Measurements from ENCODE around the gene MMAB.
"Not testable (repeated sequence)": the region's sequence is repeated elsewhere in the genome, so short reads cannot be mapped to it uniquely, and the experiment has no call there.

The MMAB gene

GRCh38 chr12:109573029-109573913, at the start of gene MMAB, which contains the start of gene MVK:
MMAB (minus strand) TSS chr12:109573504; CDS start chr12:109573480, 24 bp downstream.
MVK (plus strand) TSS chr12:109573794; CDS start chr12:109574823, 1,029 bp downstream.
- peak; percentile 96 for DNase-seq

GRCh38 chr12:109621901-109622364, 48.6 kb upstream of the MMAB start:
- no peak for DNase-seq

- DNase-seq, result no peak
Observed at GRCh38 chr12:109621211-109621694, 47.9 kb upstream of the MMAB start.

GRCh38 chr12:109619002-109619604, 45.8 kb upstream of the MMAB start:
- no peak for DNase-seq

GRCh38 chr12:109618082-109618481, 44.8 kb upstream of the MMAB start:
- DNase-seq, result no peak

- DNase-seq, result no peak
Observed at GRCh38 chr12:109617491-109617890, 44.2 kb upstream of the MMAB start.

GRCh38 chr12:109615556-109616229, 42.4 kb upstream of the MMAB start:
- DNase-seq, result no peak

GRCh38 chr12:109613649-109614455, 40.5 kb upstream of the MMAB start:
- DNase-seq, result no peak

- DNase-seq, result no peak
Observed at GRCh38 chr12:109612975-109613502, 39.7 kb upstream of the MMAB start.

- no peak for DNase-seq
Observed at GRCh38 chr12:109612003-109612402, 38.7 kb upstream of the MMAB start.

- no peak for DNase-seq
Observed at GRCh38 chr12:109611223-109611622, 37.9 kb upstream of the MMAB start.

- DNase-seq, result no peak
Observed at GRCh38 chr12:109610523-109610922, 37.2 kb upstream of the MMAB start.

GRCh38 chr12:109609342-109609741, 36.0 kb upstream of the MMAB start:
- DNase-seq, result no peak

GRCh38 chr12:109608793-109609192, 35.5 kb upstream of the MMAB start:
- DNase-seq, result no peak

GRCh38 chr12:109608270-109608669, 35.0 kb upstream of the MMAB start:
- no peak for DNase-seq

- no peak for DNase-seq
Observed at GRCh38 chr12:109607618-109608017, 34.3 kb upstream of the MMAB start.

GRCh38 chr12:109606320-109607028, 33.2 kb upstream of the MMAB start:
- DNase-seq, result no peak

- no peak for DNase-seq
Observed at GRCh38 chr12:109605599-109606228, 32.4 kb upstream of the MMAB start.

GRCh38 chr12:109605016-109605415, 31.7 kb upstream of the MMAB start:
- DNase-seq, result no peak

GRCh38 chr12:109604132-109604585, 30.9 kb upstream of the MMAB start:
- no peak for DNase-seq

GRCh38 chr12:109602132-109602531, 28.8 kb upstream of the MMAB start:
- not testable (repeated sequence) for DNase-seq

All from stimulated activated CD4-positive, alpha-beta T cell treated with anti-CD3 and anti-CD28 coated beads, Interleukin-4, amount 100 ng/mL, for 1 hour (primary cell).